Keratinocyte (primary cell): Measurements from ENCODE around the gene ARHGAP9.

ENCODE experiments used
- EZH2 ChIP-seq: IDR thresholded peaks from one replicate; pipeline ENCODE4 v1.6.1; 2012; ENCODE audit warnings: inconsistent platforms, mild to moderate bottlenecking, low read length, moderate library complexity
- TF ChIP-seq, protein P1 (sequence below), 3 experiments: IDR thresholded peaks in 1 of 3; conservative IDR thresholded peaks in 1 of 3; optimal IDR thresholded peaks in 1 of 3; 2 replicates in 2 of 3; 3 replicates in 1 of 3; pipeline versions ENCODE3 to v1.5.1; 2011; ENCODE audit warnings: low read length in 3 of 3, mild to moderate bottlenecking in 3 of 3, moderate library complexity in 2 of 3, control low read depth in 1 of 3, inconsistent platforms in 1 of 3; ENCODE audit not compliant: insufficient read depth in 2 of 3; ENCODE audit errors: extremely low read depth in 1 of 3

DNA sequence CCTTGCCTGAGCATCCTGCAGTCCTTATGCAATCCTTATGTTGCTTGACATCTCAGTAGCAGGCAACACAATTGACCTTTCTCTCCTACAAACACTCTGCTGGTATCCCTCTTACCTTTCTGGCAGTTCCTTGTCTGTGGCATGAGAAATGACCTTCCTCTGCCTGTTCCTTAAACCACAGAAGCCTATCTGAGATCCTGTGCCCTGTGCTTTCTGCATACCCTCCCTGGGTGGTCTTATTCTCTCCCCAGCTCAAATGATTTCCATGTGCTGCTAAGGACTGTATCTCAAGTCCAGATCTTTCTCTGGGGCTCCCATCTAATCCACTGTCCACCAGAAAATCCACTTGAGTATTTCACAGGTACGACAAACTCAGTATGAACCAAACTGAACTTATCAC lies 2.0 kb upstream of the ARHGAP9 start:
- TF ChIP-seq, protein P1, sequence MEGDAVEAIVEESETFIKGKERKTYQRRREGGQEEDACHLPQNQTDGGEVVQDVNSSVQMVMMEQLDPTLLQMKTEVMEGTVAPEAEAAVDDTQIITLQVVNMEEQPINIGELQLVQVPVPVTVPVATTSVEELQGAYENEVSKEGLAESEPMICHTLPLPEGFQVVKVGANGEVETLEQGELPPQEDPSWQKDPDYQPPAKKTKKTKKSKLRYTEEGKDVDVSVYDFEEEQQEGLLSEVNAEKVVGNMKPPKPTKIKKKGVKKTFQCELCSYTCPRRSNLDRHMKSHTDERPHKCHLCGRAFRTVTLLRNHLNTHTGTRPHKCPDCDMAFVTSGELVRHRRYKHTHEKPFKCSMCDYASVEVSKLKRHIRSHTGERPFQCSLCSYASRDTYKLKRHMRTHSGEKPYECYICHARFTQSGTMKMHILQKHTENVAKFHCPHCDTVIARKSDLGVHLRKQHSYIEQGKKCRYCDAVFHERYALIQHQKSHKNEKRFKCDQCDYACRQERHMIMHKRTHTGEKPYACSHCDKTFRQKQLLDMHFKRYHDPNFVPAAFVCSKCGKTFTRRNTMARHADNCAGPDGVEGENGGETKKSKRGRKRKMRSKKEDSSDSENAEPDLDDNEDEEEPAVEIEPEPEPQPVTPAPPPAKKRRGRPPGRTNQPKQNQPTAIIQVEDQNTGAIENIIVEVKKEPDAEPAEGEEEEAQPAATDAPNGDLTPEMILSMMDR (optimal IDR thresholded peaks at IDR 0.05 in 1 of 3, IDR thresholded peaks at IDR 0.05 in 1 of 3, conservative IDR thresholded peaks at IDR 0.05 in 1 of 3; ENCODE audit: extremely low read depth in 1 of 3, insufficient read depth in 2 of 3, low read length in 3 of 3) = no peak
- no peak for TF ChIP-seq EZH2
